ENCODE data around the gene SLC6A20. TPM values are rescaled to one million over a fixed set of nuclear protein-coding genes. Genes with fewer than 3 reads are reported as not detected.

Gene SLC6A20
- total and polyA plus RNA-seq, 2 experiments from 2014 or later = 0.05 to 0.14 TPM

GRCh38 chr3:45800611-45801010, 4.3 kb upstream of the SLC6A20 start:
- DNase-seq (ENCODE audit: low spot score) (no peak), ATAC-seq (no peak)
- Histone ChIP-seq H3K9me2 (ENCODE audit: insufficient read depth) (no peaks in the 10 kb centered on the region), H3K79me2 (replicated peaks; ENCODE audit: insufficient read depth) (no peaks in the 10 kb centered on the region), H3F3A (replicated peaks; ENCODE audit: low read depth) (no peaks in the 10 kb centered on the region), H3K4me2 (no peak overlapping the region), H3K36me3 (ENCODE audit: insufficient read depth) (no peaks in the 10 kb centered on the region), H3K27ac (ENCODE audit: low read depth) (no peak overlapping the region), H4K20me1 (replicated peaks; ENCODE audit: insufficient read depth) (no peaks in the 10 kb centered on the region), H2AFZ (no peak overlapping the region), H3K4me3 (no peak overlapping the region), H3K27me3 (ENCODE audit: insufficient read depth) (peaks cover 33% of the 10 kb centered on the region), H3K4me1 (ENCODE audit: insufficient read depth) (peaks cover 3% of the 10 kb centered on the region; the same call in 1 of the 2 replicates)
- H3K9me3 Mint-ChIP-seq = no peaks in the 10 kb centered on the region
- TF ChIP-seq STAT1 (IDR thresholded peaks at IDR 0.05; ENCODE audit: unreplicated experiment) (no peak), JUNB (IDR thresholded peaks at IDR 0.05; ENCODE audit: unreplicated experiment) (no peak), CREB1 (CRISPR knock-in tag; IDR thresholded peaks at IDR 0.05; ENCODE audit: low read depth) (no peak), NANOG (IDR thresholded peaks at IDR 0.05; ENCODE audit: borderline replicate concordance) (no peak), EZH2 (IDR thresholded peaks at IDR 0.05; ENCODE audit: low read depth, unreplicated experiment) (no peak), ZNF114 (CRISPR knock-in tag; IDR thresholded peaks at IDR 0.05) (no peak)
- TF ChIP-seq, protein P1, sequence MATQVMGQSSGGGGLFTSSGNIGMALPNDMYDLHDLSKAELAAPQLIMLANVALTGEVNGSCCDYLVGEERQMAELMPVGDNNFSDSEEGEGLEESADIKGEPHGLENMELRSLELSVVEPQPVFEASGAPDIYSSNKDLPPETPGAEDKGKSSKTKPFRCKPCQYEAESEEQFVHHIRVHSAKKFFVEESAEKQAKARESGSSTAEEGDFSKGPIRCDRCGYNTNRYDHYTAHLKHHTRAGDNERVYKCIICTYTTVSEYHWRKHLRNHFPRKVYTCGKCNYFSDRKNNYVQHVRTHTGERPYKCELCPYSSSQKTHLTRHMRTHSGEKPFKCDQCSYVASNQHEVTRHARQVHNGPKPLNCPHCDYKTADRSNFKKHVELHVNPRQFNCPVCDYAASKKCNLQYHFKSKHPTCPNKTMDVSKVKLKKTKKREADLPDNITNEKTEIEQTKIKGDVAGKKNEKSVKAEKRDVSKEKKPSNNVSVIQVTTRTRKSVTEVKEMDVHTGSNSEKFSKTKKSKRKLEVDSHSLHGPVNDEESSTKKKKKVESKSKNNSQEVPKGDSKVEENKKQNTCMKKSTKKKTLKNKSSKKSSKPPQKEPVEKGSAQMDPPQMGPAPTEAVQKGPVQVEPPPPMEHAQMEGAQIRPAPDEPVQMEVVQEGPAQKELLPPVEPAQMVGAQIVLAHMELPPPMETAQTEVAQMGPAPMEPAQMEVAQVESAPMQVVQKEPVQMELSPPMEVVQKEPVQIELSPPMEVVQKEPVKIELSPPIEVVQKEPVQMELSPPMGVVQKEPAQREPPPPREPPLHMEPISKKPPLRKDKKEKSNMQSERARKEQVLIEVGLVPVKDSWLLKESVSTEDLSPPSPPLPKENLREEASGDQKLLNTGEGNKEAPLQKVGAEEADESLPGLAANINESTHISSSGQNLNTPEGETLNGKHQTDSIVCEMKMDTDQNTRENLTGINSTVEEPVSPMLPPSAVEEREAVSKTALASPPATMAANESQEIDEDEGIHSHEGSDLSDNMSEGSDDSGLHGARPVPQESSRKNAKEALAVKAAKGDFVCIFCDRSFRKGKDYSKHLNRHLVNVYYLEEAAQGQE (IDR thresholded peaks at IDR 0.05; ENCODE audit: unreplicated experiment) = no peak
- TF ChIP-seq, protein P2, sequence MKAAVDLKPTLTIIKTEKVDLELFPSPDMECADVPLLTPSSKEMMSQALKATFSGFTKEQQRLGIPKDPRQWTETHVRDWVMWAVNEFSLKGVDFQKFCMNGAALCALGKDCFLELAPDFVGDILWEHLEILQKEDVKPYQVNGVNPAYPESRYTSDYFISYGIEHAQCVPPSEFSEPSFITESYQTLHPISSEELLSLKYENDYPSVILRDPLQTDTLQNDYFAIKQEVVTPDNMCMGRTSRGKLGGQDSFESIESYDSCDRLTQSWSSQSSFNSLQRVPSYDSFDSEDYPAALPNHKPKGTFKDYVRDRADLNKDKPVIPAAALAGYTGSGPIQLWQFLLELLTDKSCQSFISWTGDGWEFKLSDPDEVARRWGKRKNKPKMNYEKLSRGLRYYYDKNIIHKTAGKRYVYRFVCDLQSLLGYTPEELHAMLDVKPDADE (IDR thresholded peaks at IDR 0.05) = no peak
- H3K36me3 Mint-ChIP-seq (ENCODE audit: low read depth) = no peaks in the 10 kb centered on the region
- H3K4me1 Mint-ChIP-seq = peaks cover 3% of the 10 kb centered on the region; the same call in 2 of the 3 replicates
- H3K27ac Mint-ChIP-seq = no peak overlapping the region
- no peak overlapping the region for H3K4me3 Mint-ChIP-seq
- peaks cover 34% of the 10 kb centered on the region for H3K27me3 Mint-ChIP-seq (ENCODE audit: insufficient read depth, low read depth, poor library complexity)

DNA sequence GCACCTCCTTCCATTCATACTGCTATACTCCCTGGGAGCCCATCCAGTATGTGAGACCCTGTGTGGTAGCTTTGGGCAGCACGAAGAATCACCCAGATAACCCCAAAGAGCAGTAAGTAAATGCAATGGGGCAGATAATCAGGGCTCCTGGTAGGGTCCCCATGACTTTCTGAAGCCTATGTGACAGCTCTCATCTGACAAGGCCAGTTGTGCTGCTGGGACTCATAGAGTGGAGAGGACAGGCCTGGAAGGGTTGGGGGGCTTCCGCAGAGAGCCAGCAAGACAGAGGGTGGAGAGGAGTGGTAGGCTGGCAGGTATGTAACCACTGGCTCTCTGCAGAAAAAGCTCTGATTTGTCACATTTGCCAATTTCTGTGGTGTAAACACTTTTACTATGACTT, 3.2 kb upstream of the SLC6A20 start:
- Mint-ChIP-seq H3K27me3 (ENCODE audit: insufficient read depth, low read depth, poor library complexity) (peaks cover 44% of the 10 kb centered on the region), H3K36me3 (ENCODE audit: low read depth) (no peaks in the 10 kb centered on the region), H3K4me1 (peaks cover 7% of the 10 kb centered on the region), H3K27ac (no peak overlapping the region), H3K4me3 (no peak overlapping the region), H3K9me3 (no peaks in the 10 kb centered on the region)
- no peaks in the 10 kb centered on the region for H3F3A ChIP-seq (replicated peaks; ENCODE audit: low read depth)
- ATAC-seq = no peak
- no peaks in the 10 kb centered on the region for H3K9me2 ChIP-seq (ENCODE audit: insufficient read depth)
- H3K27ac ChIP-seq (ENCODE audit: low read depth) = no peak overlapping the region
- H3K36me3 ChIP-seq (ENCODE audit: insufficient read depth) = no peaks in the 10 kb centered on the region
- H4K20me1 ChIP-seq (replicated peaks; ENCODE audit: insufficient read depth) = no peaks in the 10 kb centered on the region
- H2AFZ ChIP-seq = no peak overlapping the region
- peaks cover 44% of the 10 kb centered on the region for H3K27me3 ChIP-seq (ENCODE audit: insufficient read depth)
- no peak for DNase-seq (ENCODE audit: low spot score)
- H3K4me3 ChIP-seq = no peak overlapping the region
- peaks cover 4% of the 10 kb centered on the region; the same call in 1 of the 2 replicates for H3K4me1 ChIP-seq (ENCODE audit: insufficient read depth)
- H3K79me2 ChIP-seq (replicated peaks; ENCODE audit: insufficient read depth) = no peaks in the 10 kb centered on the region
- no peak overlapping the region for H3K4me2 ChIP-seq
- TF ChIP-seq, protein P2 (IDR thresholded peaks at IDR 0.05) = no peak
- no peak for TF ChIP-seq CREB1 (CRISPR knock-in tag; IDR thresholded peaks at IDR 0.05; ENCODE audit: low read depth)
- TF ChIP-seq ZNF114 (CRISPR knock-in tag; IDR thresholded peaks at IDR 0.05) = no peak
- TF ChIP-seq, protein P3, sequence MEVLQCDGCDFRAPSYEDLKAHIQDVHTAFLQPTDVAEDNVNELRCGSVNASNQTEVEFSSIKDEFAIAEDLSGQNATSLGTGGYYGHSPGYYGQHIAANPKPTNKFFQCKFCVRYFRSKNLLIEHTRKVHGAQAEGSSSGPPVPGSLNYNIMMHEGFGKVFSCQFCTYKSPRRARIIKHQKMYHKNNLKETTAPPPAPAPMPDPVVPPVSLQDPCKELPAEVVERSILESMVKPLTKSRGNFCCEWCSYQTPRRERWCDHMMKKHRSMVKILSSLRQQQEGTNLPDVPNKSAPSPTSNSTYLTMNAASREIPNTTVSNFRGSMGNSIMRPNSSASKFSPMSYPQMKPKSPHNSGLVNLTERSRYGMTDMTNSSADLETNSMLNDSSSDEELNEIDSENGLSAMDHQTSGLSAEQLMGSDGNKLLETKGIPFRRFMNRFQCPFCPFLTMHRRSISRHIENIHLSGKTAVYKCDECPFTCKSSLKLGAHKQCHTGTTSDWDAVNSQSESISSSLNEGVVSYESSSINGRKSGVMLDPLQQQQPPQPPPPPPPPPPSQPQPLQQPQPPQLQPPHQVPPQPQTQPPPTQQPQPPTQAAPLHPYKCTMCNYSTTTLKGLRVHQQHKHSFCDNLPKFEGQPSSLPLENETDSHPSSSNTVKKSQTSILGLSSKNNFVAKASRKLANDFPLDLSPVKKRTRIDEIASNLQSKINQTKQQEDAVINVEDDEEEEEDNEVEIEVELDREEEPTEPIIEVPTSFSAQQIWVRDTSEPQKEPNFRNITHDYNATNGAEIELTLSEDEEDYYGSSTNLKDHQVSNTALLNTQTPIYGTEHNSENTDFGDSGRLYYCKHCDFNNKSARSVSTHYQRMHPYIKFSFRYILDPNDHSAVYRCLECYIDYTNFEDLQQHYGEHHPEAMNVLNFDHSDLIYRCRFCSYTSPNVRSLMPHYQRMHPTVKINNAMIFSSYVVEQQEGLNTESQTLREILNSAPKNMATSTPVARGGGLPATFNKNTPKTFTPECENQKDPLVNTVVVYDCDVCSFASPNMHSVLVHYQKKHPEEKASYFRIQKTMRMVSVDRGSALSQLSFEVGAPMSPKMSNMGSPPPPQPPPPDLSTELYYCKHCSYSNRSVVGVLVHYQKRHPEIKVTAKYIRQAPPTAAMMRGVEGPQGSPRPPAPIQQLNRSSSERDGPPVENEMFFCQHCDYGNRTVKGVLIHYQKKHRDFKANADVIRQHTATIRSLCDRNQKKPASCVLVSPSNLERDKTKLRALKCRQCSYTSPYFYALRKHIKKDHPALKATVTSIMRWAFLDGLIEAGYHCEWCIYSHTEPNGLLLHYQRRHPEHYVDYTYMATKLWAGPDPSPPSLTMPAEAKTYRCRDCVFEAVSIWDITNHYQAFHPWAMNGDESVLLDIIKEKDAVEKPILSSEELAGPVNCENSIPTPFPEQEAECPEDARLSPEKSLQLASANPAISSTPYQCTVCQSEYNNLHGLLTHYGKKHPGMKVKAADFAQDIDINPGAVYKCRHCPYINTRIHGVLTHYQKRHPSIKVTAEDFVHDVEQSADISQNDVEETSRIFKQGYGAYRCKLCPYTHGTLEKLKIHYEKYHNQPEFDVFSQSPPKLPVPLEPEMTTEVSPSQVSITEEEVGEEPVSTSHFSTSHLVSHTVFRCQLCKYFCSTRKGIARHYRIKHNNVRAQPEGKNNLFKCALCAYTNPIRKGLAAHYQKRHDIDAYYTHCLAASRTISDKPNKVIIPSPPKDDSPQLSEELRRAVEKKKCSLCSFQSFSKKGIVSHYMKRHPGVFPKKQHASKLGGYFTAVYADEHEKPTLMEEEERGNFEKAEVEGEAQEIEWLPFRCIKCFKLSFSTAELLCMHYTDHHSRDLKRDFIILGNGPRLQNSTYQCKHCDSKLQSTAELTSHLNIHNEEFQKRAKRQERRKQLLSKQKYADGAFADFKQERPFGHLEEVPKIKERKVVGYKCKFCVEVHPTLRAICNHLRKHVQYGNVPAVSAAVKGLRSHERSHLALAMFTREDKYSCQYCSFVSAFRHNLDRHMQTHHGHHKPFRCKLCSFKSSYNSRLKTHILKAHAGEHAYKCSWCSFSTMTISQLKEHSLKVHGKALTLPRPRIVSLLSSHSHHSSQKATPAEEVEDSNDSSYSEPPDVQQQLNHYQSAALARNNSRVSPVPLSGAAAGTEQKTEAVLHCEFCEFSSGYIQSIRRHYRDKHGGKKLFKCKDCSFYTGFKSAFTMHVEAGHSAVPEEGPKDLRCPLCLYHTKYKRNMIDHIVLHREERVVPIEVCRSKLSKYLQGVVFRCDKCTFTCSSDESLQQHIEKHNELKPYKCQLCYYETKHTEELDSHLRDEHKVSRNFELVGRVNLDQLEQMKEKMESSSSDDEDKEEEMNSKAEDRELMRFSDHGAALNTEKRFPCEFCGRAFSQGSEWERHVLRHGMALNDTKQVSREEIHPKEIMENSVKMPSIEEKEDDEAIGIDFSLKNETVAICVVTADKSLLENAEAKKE (CRISPR knock-in tag; IDR thresholded peaks at IDR 0.05) = no peak
- no peak for TF ChIP-seq STAT1 (IDR thresholded peaks at IDR 0.05; ENCODE audit: unreplicated experiment)
